ENCODE results near the gene ODF2L.

- TF ChIP-seq CTCF (IDR thresholded peaks at IDR 0.05): no peak
- TF ChIP-seq POLR2A (IDR thresholded peaks at IDR 0.05): no peak
Observed at GRCh38 chr1:86388777-86389176, 7.3 kb downstream of the ODF2L start.

Data from thyroid gland (tissue), 4 donors.